IMR-90 (cell line): Measurements from ENCODE around the gene NDOR1. TPM values are rescaled to one million over a fixed set of nuclear protein-coding genes. Genes with fewer than 3 reads are reported as not detected.

Experiments used
- ATAC-seq: fragments of 200-7000 bp; cut with Tn5 transposase; 2 replicates; pipeline ENCODE4 v1.9.1; 2020; ENCODE audit warnings: low read depth, mild to moderate bottlenecking, moderate library complexity
- BruUV-seq: library from RNA; stranded (reverse); fragments of 400-500 nt; replicated peaks from 2 replicates; lab custom pipeline; 2021; lab: Mats Ljungman, UMichigan
- CTCF ChIA-PET: fragments of 300-600 bp; formaldehyde crosslinking; extraction: SDS; loops from one replicate; lab custom pipeline; 2021; ENCODE audit warnings: antibody characterized with exemption; lab: Yijun Ruan, JAX
- POLR2A ChIA-PET: fragments of 300-600 bp; sonication (Branson Sonifier 250); formaldehyde crosslinking; loops from one replicate; lab custom pipeline; 2022; ENCODE audit warnings: antibody characterized with exemption; ENCODE audit not compliant: unreplicated experiment; lab: Charles Lee
- DNase-seq: peaks from one replicate; pipeline ENCODE4 v3.0.0; 2013
- H2AFZ ChIP-seq: replicated peaks from 2 replicates; pipeline ENCODE3; 2013; ENCODE audit warnings: low read length, mild to moderate bottlenecking; ENCODE audit not compliant: poor library complexity
- H2AK5ac ChIP-seq: 2 replicates; pipeline ENCODE4 v1.6.1; 2013; ENCODE audit warnings: low read depth, low read length, inconsistent platforms
- H2AK9ac ChIP-seq: replicated peaks from 2 replicates; pipeline ENCODE3; 2013; ENCODE audit warnings: mild to moderate bottlenecking, low read depth, low read length, moderate library complexity; ENCODE audit not compliant: poor library complexity
- H2BK120ac ChIP-seq: 2 replicates; pipeline ENCODE4 v1.6.1; 2013; ENCODE audit warnings: low read depth, low read length, inconsistent platforms
- H2BK15ac ChIP-seq: 3 replicates; pipeline ENCODE4 v1.6.1; 2013; ENCODE audit warnings: low read depth, low read length, inconsistent platforms
- H2BK20ac ChIP-seq: 2 replicates; pipeline ENCODE4 v1.6.1; 2013; ENCODE audit warnings: low read depth, mild to moderate bottlenecking, inconsistent platforms, low read length, moderate library complexity
- H2BK5ac ChIP-seq: 2 replicates; pipeline ENCODE4 v1.6.1; 2013; ENCODE audit warnings: mild to moderate bottlenecking, low read depth, low read length, inconsistent platforms; ENCODE audit not compliant: poor library complexity, severe bottlenecking
- H3K14ac ChIP-seq: replicated peaks from 2 replicates; pipeline ENCODE4 v1.6.1; 2013; ENCODE audit warnings: low read depth, low read length, inconsistent platforms
- H3K18ac ChIP-seq: 2 replicates; pipeline ENCODE4 v1.6.1; 2013; ENCODE audit warnings: low read depth, low read length, control low read depth
- H3K23ac ChIP-seq: 2 replicates; pipeline ENCODE4 v1.6.1; 2013; ENCODE audit warnings: low read depth, low read length, inconsistent platforms
- H3K27ac ChIP-seq: 2 replicates; pipeline ENCODE4 v1.5.1; 2013; ENCODE audit warnings: mild to moderate bottlenecking, control low read depth, low read length; ENCODE audit not compliant: insufficient read depth
- H3K27me3 ChIP-seq: 2 replicates; pipeline ENCODE4 v1.6.1; 2013; ENCODE audit warnings: low read length; ENCODE audit not compliant: control insufficient read depth, insufficient read depth
- H3K36me3 ChIP-seq: 2 replicates; pipeline ENCODE4 v1.6.1; 2013; ENCODE audit warnings: low read length, mixed read lengths; ENCODE audit not compliant: control insufficient read depth, insufficient read depth
- H3K4ac ChIP-seq: 2 replicates; pipeline ENCODE4 v1.6.1; 2013; ENCODE audit warnings: low read depth, low read length, inconsistent platforms
- H3K4me1 ChIP-seq: 2 replicates; pipeline ENCODE4 v1.6.1; 2013; ENCODE audit warnings: low read length, mixed read lengths; ENCODE audit not compliant: control insufficient read depth, insufficient read depth
- H3K4me2 ChIP-seq: 2 replicates; pipeline ENCODE4 v1.6.1; 2013; ENCODE audit warnings: low read depth, mild to moderate bottlenecking, control low read depth, low read length, moderate library complexity
- H3K4me3 ChIP-seq: 2 replicates; pipeline ENCODE4 v1.5.1; 2013; ENCODE audit warnings: low read depth, mild to moderate bottlenecking, control low read depth, low read length, moderate library complexity; ENCODE audit not compliant: insufficient read depth
- H3K56ac ChIP-seq: 2 replicates; pipeline ENCODE4 v1.6.1; 2013; ENCODE audit warnings: low read length, inconsistent platforms; ENCODE audit not compliant: insufficient read depth; ENCODE audit errors: extremely low read depth
- H3K79me1 ChIP-seq, 2 experiments: 2 replicates each; pipeline ENCODE4 v1.6.1; 2013; ENCODE audit warnings: low read length in 2 of 2, inconsistent platforms in 1 of 2, low read depth in 1 of 2
- H3K9ac ChIP-seq: 2 replicates; pipeline ENCODE4 v1.6.1; 2013; ENCODE audit warnings: low read depth, low read length, control low read depth
- H3K9me1 ChIP-seq: 2 replicates; pipeline ENCODE4 v1.6.1; 2013; ENCODE audit warnings: low read length, inconsistent platforms; ENCODE audit not compliant: insufficient read depth
- H3K9me3 ChIP-seq: 2 replicates; pipeline ENCODE4 v1.6.1; 2013; ENCODE audit warnings: low read length; ENCODE audit not compliant: control insufficient read depth, insufficient read depth
- H4K20me1 ChIP-seq: 2 replicates; pipeline ENCODE4 v1.6.1; 2013; ENCODE audit warnings: low read length, inconsistent platforms; ENCODE audit not compliant: insufficient read depth
- H4K5ac ChIP-seq: 2 replicates; pipeline ENCODE4 v1.6.1; 2013; ENCODE audit warnings: mild to moderate bottlenecking, low read depth, low read length, control low read depth
- H4K8ac ChIP-seq, 2 experiments: 2 replicates each; pipeline ENCODE4 v1.6.1; 2013; ENCODE audit warnings: low read depth in 2 of 2, low read length in 2 of 2, control low read depth in 1 of 2, inconsistent platforms in 1 of 2
- H4K91ac ChIP-seq: 2 replicates; pipeline ENCODE4 v1.6.1; 2013; ENCODE audit warnings: low read depth, low read length, inconsistent platforms; ENCODE audit not compliant: insufficient read depth
- CHD1 ChIP-seq: IDR thresholded peaks from 2 replicates; pipeline ENCODE4 v1.6.1; 2012; ENCODE audit warnings: low read depth, low read length, improper control_type of control experiment
- ELK1 ChIP-seq: fragments of 150-350 bp; IDR thresholded peaks from 2 replicates; pipeline ENCODE4 v1.6.1; 2016; ENCODE audit warnings: low read depth, mild to moderate bottlenecking, low read length, moderate library complexity, borderline replicate concordance
- MAZ ChIP-seq: IDR thresholded peaks from 2 replicates; pipeline ENCODE4 v1.6.1; 2012; ENCODE audit warnings: low read depth, mild to moderate bottlenecking, low read length, improper control_type of control experiment, moderate library complexity, borderline replicate concordance
- RCOR1 ChIP-seq: IDR thresholded peaks from 2 replicates; pipeline ENCODE4 v1.6.1; 2012; ENCODE audit warnings: mild to moderate bottlenecking, low read length, improper control_type of control experiment; ENCODE audit not compliant: insufficient replicate concordance
- RFX5 ChIP-seq: IDR thresholded peaks from 2 replicates; pipeline ENCODE4 v1.8.0; 2012; ENCODE audit warnings: low read depth, mild to moderate bottlenecking, low read length, moderate library complexity
- SMC3 ChIP-seq: fragments of 150-350 bp; IDR thresholded peaks from 2 replicates; pipeline ENCODE4 v1.6.1; 2016; ENCODE audit warnings: low read depth, mild to moderate bottlenecking, antibody characterized with exemption, low read length, moderate library complexity
- WGBS, 2 experiments: methylation state at CpG; one replicate each; pipeline versions ENCODE4 v1.1.5 to v1.1.7; 2013; ENCODE audit warnings: missing lambda C conversion rate in 2 of 2; ENCODE audit not compliant: insufficient read length in 1 of 2; ENCODE audit errors: extremely low coverage in 2 of 2; 5-methylcytosine and 5-hydroxymethylcytosine counted together
- dilution Hi-C: fragments of 300-500 bp; cut with HindIII; formaldehyde crosslinking; loops from one replicate; pipeline ENCODE4 v1.14.3; 2018; ENCODE audit warnings: low sequenced_read_pairs; ENCODE audit not compliant: unreplicated experiment
- in situ Hi-C: fragments of 300-500 bp; cut with MboI; formaldehyde crosslinking; loops from 3 replicates; pipeline ENCODE4 v1.14.3; 2019; ENCODE audit warnings: low sequenced_read_pairs, inconsistent platforms, mixed read lengths
- intact Hi-C: fragments of 100-400 bp; cut with micrococcal nuclease; formaldehyde crosslinking; loops from 2 replicates; pipeline ENCODE4 v1.10.0; 2022
- polyA plus RNA-seq, 3 experiments: library from polyadenylated mRNA; depleted of rRNA; stranded (reverse); fragments of >200 nt; gene quantifications; 2 replicates each; pipeline ENCODE4 v1.2.3, GENCODE V29; 2012; ENCODE audit warnings: low replicate concordance in 1 of 3
- total RNA-seq: library from RNA; depleted of rRNA; stranded (reverse); fragments of >200 nt; gene quantifications from 2 replicates; pipeline ENCODE4 v1.2.3, GENCODE V29; 2012

The NDOR1 gene
- total and polyA plus RNA-seq, 2 of the 4 experiments (the other 2 are of a cell fraction) = 0.90 to 10.6 TPM

DNA sequence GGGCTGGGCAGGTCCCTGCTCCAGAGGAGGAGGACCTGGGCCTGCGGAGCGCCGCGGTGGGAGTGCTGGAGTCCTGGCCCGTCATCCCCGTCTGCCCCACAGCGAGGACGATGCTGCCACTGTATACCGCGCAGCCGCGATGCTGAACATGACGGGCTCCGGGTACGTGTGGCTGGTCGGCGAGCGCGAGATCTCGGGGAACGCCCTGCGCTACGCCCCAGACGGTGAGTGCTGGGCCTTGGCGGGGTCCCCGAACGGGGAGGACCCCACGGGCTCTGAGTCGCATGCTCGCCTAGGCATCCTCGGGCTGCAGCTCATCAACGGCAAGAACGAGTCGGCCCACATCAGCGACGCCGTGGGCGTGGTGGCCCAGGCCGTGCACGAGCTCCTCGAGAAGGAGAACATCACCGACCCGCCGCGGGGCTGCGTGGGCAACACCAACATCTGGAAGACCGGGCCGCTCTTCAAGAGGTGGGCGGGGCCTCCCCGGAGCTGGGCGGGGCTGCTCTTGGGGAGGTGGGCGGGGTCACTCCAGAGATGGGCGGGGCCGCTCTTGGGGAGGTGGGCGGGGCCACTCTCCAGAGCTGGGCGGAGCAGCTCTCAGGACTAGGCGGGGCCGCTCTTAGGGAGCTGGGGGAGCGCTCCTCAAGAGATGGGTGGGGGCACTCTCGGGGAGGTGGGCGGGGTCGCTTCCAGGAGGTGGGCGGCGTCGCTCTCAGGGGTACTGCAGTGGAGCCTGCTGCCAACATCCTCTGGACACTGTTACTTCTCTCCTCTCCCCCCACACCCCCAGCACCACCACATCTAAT, 48.7 kb upstream of the NDOR1 start:
- no peak overlapping the region for H2BK5ac ChIP-seq
- peak; percentile 94 for ATAC-seq
- H3K4me3 ChIP-seq = peak overlapping the region; percentile 51
- WGBS, 2 experiments = 9% methylated on average over 26 of the region's 65 CpGs; no CpG with 5 or more reads in 1 of the 2 experiments
- no peaks in the 10 kb centered on the region for H3K9me3 ChIP-seq
- no peak for TF ChIP-seq MAZ
- TF ChIP-seq RCOR1 = no peak
- no peak for TF ChIP-seq RFX5
- TF ChIP-seq SMC3 = no peak
- no peak for TF ChIP-seq ELK1
- no peak for TF ChIP-seq CHD1
- H3K9ac ChIP-seq = no peak overlapping the region
- H3K56ac ChIP-seq = no peak overlapping the region
- no peak overlapping the region for H2AK5ac ChIP-seq
- in situ Hi-C loops (no loop called here), dilution Hi-C loops (no loop called here), intact Hi-C loops (no loop called here)
- H4K5ac ChIP-seq = no peak overlapping the region
- no peaks in the 10 kb centered on the region for H3K36me3 ChIP-seq
- POLR2A ChIA-PET = no interaction called here
- no peak overlapping the region for H2BK15ac ChIP-seq
- CTCF ChIA-PET = no interaction called here
- H3K9me1 ChIP-seq = peaks cover 8% of the 10 kb centered on the region
- peaks cover 49% of the 10 kb centered on the region for H3K27me3 ChIP-seq
- H3K23ac ChIP-seq = no peak overlapping the region
- no peak overlapping the region for H2BK120ac ChIP-seq
- no peak overlapping the region for H3K4ac ChIP-seq
- DNase-seq = peak; percentile 21
- peak overlapping the region; percentile 88 for H2AK9ac ChIP-seq
- no peak overlapping the region for H4K91ac ChIP-seq
- H4K8ac ChIP-seq = no peak overlapping the region
- peaks cover 2% of the 10 kb centered on the region; the same call in 1 of the 2 replicates for H3K4me1 ChIP-seq
- no peak overlapping the region for H3K14ac ChIP-seq
- BruUV-seq = no TSS peak
- no peaks in the 10 kb centered on the region for H3K79me1 ChIP-seq
- peak overlapping the region; percentile 94 for H3K4me2 ChIP-seq
- H2AFZ ChIP-seq = peak overlapping the region; percentile 95
- H4K20me1 ChIP-seq = 0 out of 2 replicates have a peak, but pooled peaks cover 5% of the 10 kb centered on the region
- H3K27ac ChIP-seq = no peak overlapping the region
- no peak overlapping the region for H3K18ac ChIP-seq
- H2BK20ac ChIP-seq = no peak overlapping the region
